GM19328 (cell line): Measurements from ENCODE around the gene ADARB2.

ENCODE experiments used
- ATAC-seq: cut with Tn5 transposase; IDR thresholded peaks from one replicate; pipeline ENCODE4 v1.9.1; 2021; ENCODE audit warnings: mild to moderate bottlenecking, moderate library complexity; ENCODE audit not compliant: unreplicated experiment

Gene ADARB2

DNA sequence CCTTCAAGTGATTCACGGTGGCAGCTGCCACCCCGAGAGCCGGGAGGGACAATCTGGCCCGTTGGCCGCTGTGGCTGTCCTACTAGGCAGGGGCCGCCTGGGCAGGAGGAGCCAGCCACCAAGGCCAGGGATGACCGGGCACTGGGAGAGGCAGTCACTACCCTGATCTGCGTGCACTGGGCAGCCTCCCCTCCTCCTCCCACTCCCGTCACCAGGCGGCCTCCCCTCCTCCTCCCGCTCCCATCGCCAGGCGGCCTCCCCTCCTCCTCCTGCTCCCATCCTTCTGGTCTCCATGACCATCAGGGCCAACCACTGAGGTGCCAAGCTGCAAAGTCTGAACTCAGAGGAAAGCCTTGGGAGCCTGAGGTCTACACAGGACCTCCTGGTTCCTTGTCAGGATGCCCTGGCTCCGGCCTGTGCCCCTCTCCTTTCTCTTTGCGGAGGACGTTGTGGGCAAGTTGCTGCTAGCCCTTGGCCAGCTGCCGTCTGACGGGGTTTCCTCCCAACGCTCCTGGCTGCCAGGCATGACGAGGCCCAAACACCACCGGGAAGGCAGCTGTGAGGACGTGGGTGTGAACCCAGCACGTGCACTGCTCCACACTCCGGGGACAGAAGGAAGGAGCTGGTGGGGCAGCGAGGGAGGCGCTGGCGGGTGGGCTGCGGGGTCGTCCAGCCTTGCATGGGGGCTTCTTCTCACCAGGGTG lies 550.0 kb downstream of the ADARB2 start:
- no peak for ATAC-seq

- no peak for ATAC-seq
These were observed 550.7 kb downstream of the ADARB2 start for GRCh38 chr10:1186683-1186990.

DNA sequence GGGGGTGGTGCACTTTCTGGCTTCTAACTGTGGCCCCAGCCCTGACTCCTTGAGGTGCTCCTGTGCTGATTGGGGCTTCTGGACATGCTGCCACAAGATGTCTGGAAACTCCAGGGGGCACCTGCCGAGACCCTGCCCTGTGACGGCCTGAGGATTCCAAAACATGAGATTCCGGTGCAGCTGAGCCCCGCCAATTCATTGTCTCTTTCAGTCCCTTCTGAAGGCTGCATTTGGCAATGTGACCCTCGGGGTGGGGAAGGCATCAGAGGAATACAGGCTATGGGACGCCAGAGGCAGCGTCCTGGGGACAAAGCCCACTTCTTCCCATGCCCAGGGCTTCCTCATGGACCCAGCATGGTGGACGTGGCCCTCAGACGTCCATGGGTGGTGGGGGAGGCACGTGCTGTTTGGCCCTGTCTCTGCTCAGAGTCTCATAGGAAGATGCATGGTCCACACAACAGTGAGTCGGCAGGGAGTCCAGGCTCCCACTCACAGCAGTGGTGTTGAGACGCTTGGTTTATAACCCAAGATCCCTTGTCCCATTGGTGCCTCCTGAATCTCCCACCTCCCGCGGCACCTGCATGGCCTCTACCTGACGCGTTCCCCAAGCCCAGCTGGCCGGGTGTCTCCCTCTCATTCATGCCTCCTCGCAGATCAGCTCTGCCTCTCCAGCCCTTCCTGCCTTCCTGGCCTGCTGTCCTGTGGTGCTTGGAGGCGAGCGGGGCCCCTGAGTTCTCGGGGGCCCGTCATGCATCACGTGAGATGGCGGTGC lies 551.2 kb downstream of the ADARB2 start:
- ATAC-seq = no peak

DNA sequence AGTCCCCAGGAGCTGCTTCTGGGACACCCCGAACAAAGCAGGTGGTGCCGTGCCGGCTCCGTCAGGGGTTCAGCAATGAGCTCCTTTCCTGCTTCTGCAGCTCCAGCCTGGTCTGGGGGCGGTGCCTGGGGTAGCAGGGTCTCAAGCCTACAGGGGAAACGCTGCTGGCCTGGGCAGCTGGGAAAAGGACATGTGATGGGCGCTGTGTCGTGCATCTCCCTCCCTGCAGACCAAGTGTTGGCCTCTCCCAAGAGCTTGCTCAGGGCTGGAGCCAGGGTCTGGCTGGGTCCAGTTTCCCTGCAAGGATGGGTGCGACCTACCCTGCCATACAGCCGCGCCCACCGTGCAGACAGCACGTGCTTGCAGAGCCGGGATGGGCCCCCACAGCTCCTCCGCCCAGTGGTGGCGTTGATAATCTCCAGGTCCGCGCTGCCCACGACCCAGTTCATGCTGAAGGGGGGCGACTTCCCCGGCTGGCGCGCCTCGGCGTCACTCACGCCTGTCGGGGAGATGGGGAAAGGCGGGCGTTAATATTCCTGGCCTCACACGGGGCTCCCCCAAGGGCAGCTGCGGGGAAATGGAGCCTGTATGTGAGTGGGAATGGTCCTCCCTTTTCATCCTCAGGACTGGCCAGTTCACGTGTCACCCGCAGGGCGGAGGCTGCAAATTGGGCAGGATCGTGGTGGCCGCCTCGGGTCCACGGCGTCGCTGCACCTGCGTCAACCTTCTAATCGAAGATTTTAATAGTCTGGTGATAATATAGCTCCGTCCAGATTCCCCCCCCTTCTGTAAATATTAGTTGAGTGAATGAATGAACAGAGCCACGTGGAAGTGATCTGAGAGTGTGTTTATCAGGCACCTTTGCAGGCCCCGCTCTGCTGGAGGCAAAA lies 552.5 kb downstream of the ADARB2 start:
- ATAC-seq = no peak

- no peak for ATAC-seq
These were observed 553.6 kb downstream of the ADARB2 start for GRCh38 chr10:1183701-1184100.

DNA sequence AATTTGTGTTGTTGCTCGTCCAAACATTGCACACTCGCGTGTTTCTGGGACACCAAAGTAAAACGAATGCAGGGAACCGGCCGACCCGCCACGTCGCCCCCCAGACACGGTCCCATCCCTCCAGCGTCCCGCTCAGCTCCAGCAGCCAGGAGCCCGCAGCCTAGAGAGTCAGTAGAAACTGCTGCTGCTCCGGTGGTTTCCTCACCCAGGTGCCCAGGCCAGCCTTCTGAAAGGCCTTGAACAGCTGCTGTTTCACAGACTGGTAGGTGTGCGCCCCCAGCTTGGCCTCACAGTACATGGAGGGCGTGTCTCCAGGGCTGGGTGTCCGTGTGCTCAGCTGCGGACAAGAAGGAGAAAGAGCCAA lies 554.3 kb downstream of the ADARB2 start:
- ATAC-seq = no peak

DNA sequence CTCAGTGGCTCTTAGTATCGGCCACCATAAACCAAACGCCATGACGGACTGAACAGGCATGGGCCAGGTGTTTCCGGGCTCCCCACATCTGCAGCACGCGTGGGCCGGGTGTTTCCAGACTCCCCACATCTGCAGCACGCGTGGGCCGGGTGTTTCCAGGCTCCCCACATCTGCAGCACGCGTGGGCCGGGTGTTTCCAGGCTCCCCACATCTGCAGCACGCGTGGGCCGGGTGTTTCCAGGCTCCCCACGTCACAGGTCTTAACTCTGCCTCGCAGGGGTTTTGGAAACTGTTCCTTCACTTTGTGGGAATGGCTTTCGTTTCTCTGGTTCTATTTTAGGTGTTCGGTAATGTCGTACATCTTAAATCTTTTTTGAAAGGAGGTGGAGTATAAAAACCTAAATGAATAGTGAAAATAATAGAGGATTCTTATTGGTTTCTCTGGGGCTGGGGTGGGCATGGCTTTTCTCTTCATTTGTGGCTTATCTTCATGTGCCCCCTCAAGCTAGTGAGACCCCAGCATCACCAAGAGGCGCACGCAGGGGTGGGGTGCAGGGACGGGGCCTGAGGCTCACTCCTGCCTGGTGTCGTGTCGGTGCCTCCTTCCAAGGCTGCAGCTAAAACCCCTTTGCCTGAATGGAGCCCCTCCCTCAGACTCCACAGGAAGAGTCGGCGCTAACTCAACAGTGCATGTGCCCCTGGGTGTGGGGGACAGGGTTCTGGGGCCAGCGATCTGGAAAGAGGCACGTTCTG lies 554.9 kb downstream of the ADARB2 start:
- no peak for ATAC-seq

DNA sequence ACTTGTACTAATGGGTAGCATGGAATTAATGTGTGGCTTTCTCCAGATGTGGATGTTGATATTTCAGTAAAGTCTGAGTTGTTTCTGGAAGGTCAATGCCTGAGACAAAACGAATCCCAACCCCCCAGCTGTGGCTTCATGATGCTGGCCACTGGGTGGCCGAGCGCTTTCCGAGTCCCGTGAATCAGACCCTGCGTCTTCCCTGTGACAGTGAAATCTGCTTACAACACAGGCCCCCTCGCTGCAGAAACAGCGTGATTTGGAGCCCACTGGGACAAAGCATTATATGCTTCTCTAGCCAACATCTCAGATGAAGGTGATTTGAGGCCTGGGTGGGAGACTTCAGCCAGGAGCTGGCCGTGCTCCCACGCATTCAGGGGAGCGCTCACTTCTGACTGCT lies 556.5 kb downstream of the ADARB2 start:
- ATAC-seq = no peak

- no peak for ATAC-seq
These were observed 557.1 kb downstream of the ADARB2 start for GRCh38 chr10:1180071-1180730.

DNA sequence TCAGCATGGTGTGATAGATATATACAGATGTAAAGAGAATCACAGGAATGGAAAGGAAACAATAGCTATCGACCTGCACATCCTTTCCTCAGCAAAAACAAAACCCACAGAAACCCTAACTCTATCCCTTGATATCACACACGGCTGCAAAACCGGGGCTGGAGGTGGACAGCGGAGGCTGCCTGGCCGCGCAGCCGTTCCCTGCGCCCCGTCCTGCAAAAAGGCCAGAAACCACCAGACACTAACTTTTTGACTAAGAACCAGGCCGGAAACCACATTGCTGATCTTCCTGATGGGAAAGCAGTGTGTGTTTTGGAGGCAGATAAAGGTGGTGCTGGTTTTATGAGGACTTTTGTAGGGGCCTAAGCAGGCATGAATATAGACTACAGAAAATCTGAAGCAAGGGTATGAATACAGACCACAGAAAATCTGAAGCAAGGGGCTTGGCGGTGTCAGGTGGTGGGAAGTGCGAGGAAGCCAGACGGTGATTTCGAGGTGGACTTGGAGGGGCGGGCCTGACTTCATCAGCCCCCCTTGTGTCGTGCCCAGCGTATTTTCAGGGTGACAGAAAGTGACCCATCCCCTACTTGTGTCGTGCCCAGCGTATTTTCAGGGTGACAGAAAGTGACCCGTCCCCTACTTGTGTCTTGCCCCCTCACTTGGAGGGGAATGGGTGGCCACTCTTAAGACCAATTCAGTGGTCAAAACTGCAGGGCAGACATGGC lies 557.8 kb downstream of the ADARB2 start:
- ATAC-seq = no peak

DNA sequence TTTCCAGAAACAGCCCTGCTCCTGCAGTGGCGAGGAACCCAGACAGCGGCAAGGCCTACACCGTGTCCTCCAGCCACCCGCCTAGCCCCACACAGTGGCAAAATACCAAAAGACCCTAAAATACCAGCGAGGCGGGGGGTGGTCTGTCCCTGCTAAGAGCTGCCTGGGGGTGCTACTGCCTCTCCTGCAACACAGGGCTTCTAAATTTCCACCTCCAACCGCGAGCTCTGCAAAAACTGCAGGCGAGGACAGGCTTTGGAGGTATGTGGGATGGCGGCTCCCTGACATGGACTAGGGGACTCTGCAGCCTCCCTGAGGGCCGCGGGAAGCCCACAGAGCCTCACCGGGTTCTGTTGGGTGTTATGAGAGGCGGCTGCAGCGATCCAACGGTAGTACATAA lies 558.8 kb downstream of the ADARB2 start:
- no peak for ATAC-seq

GRCh38 chr10:1177936-1178335 lies 559.4 kb downstream of the ADARB2 start:
- ATAC-seq = no peak

- ATAC-seq = no peak
These were observed 561.3 kb downstream of the ADARB2 start for GRCh38 chr10:1175956-1176565.

GRCh38 chr10:1174022-1174421 lies 563.3 kb downstream of the ADARB2 start:
- no peak for ATAC-seq

- no peak for ATAC-seq
These were observed 564.2 kb downstream of the ADARB2 start for GRCh38 chr10:1173091-1173490.

GRCh38 chr10:1172256-1172984 lies 564.9 kb downstream of the ADARB2 start:
- ATAC-seq = no peak

DNA sequence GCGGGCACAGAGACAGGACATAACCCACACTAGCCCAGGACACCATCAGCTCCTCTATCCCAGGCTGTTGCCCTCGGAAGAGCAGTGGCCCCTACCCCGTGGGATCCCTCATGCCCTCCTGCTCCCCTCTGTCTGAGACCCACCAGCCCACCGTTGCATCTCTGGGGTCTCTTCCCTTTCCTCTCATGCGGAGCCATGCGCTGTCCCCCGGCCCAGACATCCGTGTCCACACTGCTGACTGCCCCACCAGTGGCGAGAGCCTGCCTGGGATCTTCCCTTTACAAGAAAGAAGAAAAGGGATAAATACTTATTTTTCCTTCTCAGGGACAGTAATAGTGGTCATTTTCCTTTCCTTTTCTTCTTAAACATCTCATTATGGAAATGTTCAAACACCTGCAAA lies 565.7 kb downstream of the ADARB2 start:
- no peak for ATAC-seq

- no peak for ATAC-seq
These were observed 566.1 kb downstream of the ADARB2 start for GRCh38 chr10:1171182-1171581.

DNA sequence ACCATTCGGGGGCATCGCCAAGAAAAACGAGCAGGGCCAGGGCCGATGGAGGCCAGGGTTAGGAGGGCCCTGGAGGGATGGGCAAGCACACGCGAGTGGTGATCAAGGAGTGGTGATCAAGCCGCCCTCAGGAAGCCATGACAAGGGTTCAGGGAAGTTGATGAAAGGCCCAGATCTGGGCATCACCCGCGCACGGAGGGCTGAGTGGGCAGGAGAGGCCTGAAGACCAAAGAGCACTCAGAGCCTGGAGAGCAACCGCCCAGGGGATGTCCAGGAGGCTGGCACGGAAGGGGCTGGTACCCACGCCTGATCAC lies 566.5 kb downstream of the ADARB2 start:
- no peak for ATAC-seq
